Measurements from ENCODE around the gene POLR2A. TPM values are rescaled to one million over a fixed set of nuclear protein-coding genes. Genes with fewer than 3 reads are reported as not detected.

The POLR2A gene
- total RNA-seq, 1 donor from 2014 or later: 230 TPM

- H3K27ac Mint-ChIP-seq: no peak overlapping the region
- peaks cover 15% of the 10 kb centered on the region for H3K4me1 Mint-ChIP-seq
- no peaks in the 10 kb centered on the region for H3K9me3 Mint-ChIP-seq
- DNase-seq: no peak
- intact Hi-C loops (cut with micrococcal nuclease): no loop called here
- H3K36me3 Mint-ChIP-seq (ENCODE audit: low read depth): peaks cover 56% of the 10 kb centered on the region
- no peak overlapping the region for H3K4me3 Mint-ChIP-seq
- H3K27me3 Mint-ChIP-seq: no peaks in the 10 kb centered on the region
These were observed 28.8 kb downstream of the POLR2A start for GRCh38 chr17:7512824-7513540.

- DNase-seq: no peak
- Mint-ChIP-seq H3K27me3 (no peaks in the 10 kb centered on the region), H3K4me1 (peaks cover 15% of the 10 kb centered on the region), H3K4me3 (no peak overlapping the region), H3K27ac (no peak overlapping the region), H3K36me3 (ENCODE audit: low read depth) (peaks cover 47% of the 10 kb centered on the region), H3K9me3 (no peaks in the 10 kb centered on the region)
- intact Hi-C loops (cut with micrococcal nuclease): loop anchor here (1.0 kb wide), 2 partner anchors 47 to 75 kb away; partner anchors contain the start of gene SENP3
These were observed 29.8 kb downstream of the POLR2A start for GRCh38 chr17:7513850-7514419.

- intact Hi-C loops (cut with micrococcal nuclease): no loop called here
- H3K4me3 Mint-ChIP-seq: no peak overlapping the region
- H3K27me3 Mint-ChIP-seq: no peaks in the 10 kb centered on the region
- H3K36me3 Mint-ChIP-seq (ENCODE audit: low read depth): peaks cover 33% of the 10 kb centered on the region
- H3K27ac Mint-ChIP-seq: peak overlapping the region; percentile 11
- H3K9me3 Mint-ChIP-seq: no peaks in the 10 kb centered on the region
- peaks cover 15% of the 10 kb centered on the region for H3K4me1 Mint-ChIP-seq
- no peak for DNase-seq
These were observed 31.9 kb downstream of the POLR2A start for GRCh38 chr17:7515911-7516610.

- Mint-ChIP-seq H3K9me3 (peaks cover 3% of the 10 kb centered on the region), H3K27ac (no peak overlapping the region), H3K4me1 (peaks cover 4% of the 10 kb centered on the region), H3K27me3 (no peaks in the 10 kb centered on the region), H3K4me3 (no peak overlapping the region), H3K36me3 (ENCODE audit: low read depth) (no peaks in the 10 kb centered on the region)
- intact Hi-C loops (cut with micrococcal nuclease): loop anchor here (1.0 kb wide), 1 partner anchor 38 kb away; the partner anchor contains the start of gene SENP3
- DNase-seq: peak; percentile 85
These were observed 38.9 kb downstream of the POLR2A start for GRCh38 chr17:7523033-7523432.

- Mint-ChIP-seq H3K27ac (no peak overlapping the region), H3K9me3 (peaks cover 9% of the 10 kb centered on the region), H3K4me1 (no peaks in the 10 kb centered on the region), H3K4me3 (no peak overlapping the region), H3K36me3 (ENCODE audit: low read depth) (peaks cover 2% of the 10 kb centered on the region), H3K27me3 (no peaks in the 10 kb centered on the region)
- no peak for DNase-seq
- intact Hi-C loops (cut with micrococcal nuclease): no loop called here
These were observed 44.7 kb downstream of the POLR2A start for GRCh38 chr17:7528842-7529241.

- no peak overlapping the region for H3K27ac Mint-ChIP-seq
- intact Hi-C loops (cut with micrococcal nuclease): no loop called here
- H3K9me3 Mint-ChIP-seq: peaks cover 9% of the 10 kb centered on the region
- H3K36me3 Mint-ChIP-seq (ENCODE audit: low read depth): peaks cover 2% of the 10 kb centered on the region
- no peak overlapping the region for H3K4me3 Mint-ChIP-seq
- H3K4me1 Mint-ChIP-seq: no peaks in the 10 kb centered on the region
- DNase-seq: no peak
- peaks cover 3% of the 10 kb centered on the region for H3K27me3 Mint-ChIP-seq
These were observed 46.1 kb downstream of the POLR2A start for GRCh38 chr17:7530023-7530900.

- peaks cover 2% of the 10 kb centered on the region for H3K36me3 Mint-ChIP-seq (ENCODE audit: low read depth)
- no peaks in the 10 kb centered on the region for H3K4me1 Mint-ChIP-seq
- no peak overlapping the region for H3K4me3 Mint-ChIP-seq
These were observed 53.9 kb downstream of the POLR2A start for GRCh38 chr17:7538050-7538449.

GRCh38 chr17:7538891-7539545 lies 54.9 kb downstream of the POLR2A start:
- no peak overlapping the region for H3K27ac Mint-ChIP-seq
- no peak overlapping the region for H3K4me3 Mint-ChIP-seq
- H3K36me3 Mint-ChIP-seq (ENCODE audit: low read depth): peaks cover 2% of the 10 kb centered on the region
- H3K9me3 Mint-ChIP-seq: no peaks in the 10 kb centered on the region
- no peaks in the 10 kb centered on the region for H3K4me1 Mint-ChIP-seq
- intact Hi-C loops (cut with micrococcal nuclease): no loop called here
- no peak for DNase-seq
- H3K27me3 Mint-ChIP-seq: peaks cover 17% of the 10 kb centered on the region

More at GRCh38 chr17:7538050-7538449, 53.9 kb downstream of the POLR2A start:
- Mint-ChIP-seq H3K27me3 (peaks cover 10% of the 10 kb centered on the region), H3K9me3 (no peaks in the 10 kb centered on the region), H3K27ac (no peak overlapping the region)
- no peak for DNase-seq
- intact Hi-C loops (cut with micrococcal nuclease): no loop called here

GRCh38 chr17:7541074-7541621 lies 57.0 kb downstream of the POLR2A start:
- H3K9me3 Mint-ChIP-seq: no peaks in the 10 kb centered on the region
- H3K36me3 Mint-ChIP-seq (ENCODE audit: low read depth): peaks cover 2% of the 10 kb centered on the region
- H3K4me3 Mint-ChIP-seq: no peak overlapping the region
- H3K27ac Mint-ChIP-seq: no peak overlapping the region
- DNase-seq: no peak
- no peaks in the 10 kb centered on the region for H3K4me1 Mint-ChIP-seq
- intact Hi-C loops (cut with micrococcal nuclease): no loop called here
- H3K27me3 Mint-ChIP-seq: peaks cover 11% of the 10 kb centered on the region

GRCh38 chr17:7544911-7545310 lies 60.7 kb downstream of the POLR2A start:
- H3K27ac Mint-ChIP-seq: no peak overlapping the region
- DNase-seq: no peak
- H3K36me3 Mint-ChIP-seq (ENCODE audit: low read depth): no peaks in the 10 kb centered on the region
- H3K9me3 Mint-ChIP-seq: no peaks in the 10 kb centered on the region
- no peak overlapping the region for H3K4me3 Mint-ChIP-seq
- intact Hi-C loops (cut with micrococcal nuclease): no loop called here
- H3K4me1 Mint-ChIP-seq: peaks cover 17% of the 10 kb centered on the region
- H3K27me3 Mint-ChIP-seq: peaks cover 11% of the 10 kb centered on the region

GRCh38 chr17:7548585-7549400 lies 64.6 kb downstream of the POLR2A start, which contains the start of gene TNFSF12:
Gene TNFSF12, plus strand, starts transcription at chr17:7549058. Its CDS starts 96 bp downstream, at chr17:7549154.
- Mint-ChIP-seq H3K27ac (peak within 1 kb of the TSS; percentile 83), H3K4me1 (peaks cover 50% of the 10 kb centered on the region), H3K4me3 (peak within 1 kb of the TSS; percentile 83), H3K27me3 (no peaks in the 10 kb centered on the region), H3K9me3 (no peaks in the 10 kb centered on the region), H3K36me3 (ENCODE audit: low read depth) (peaks cover 14% of the 10 kb centered on the region)
- DNase-seq: peak; percentile 89
- intact Hi-C loops (cut with micrococcal nuclease): loop anchor here (2.0 kb wide), 1 partner anchor 64 kb away; the partner anchor contains the start of gene POLR2A

All from activated CD4-positive, alpha-beta T cell treated with anti-CD3 and anti-CD28 coated beads, Interleukin-2, amount 10 ng/mL, durations not matched to agents 24 days and 14 days (primary cell).